ENCODE measurements around the gene CEPT1.
"Not testable (repeated sequence)": the region's sequence is repeated elsewhere in the genome, so short reads cannot be mapped to it uniquely, and the experiment has no call there.

CEPT1 gene

GRCh38 chr1:111139956-111140679 is at the start of gene CEPT1, which contains the start of gene DRAM2:
Gene CEPT1 (plus strand): TSS chr1:111140223. CDS start chr1:111147715, 7,492 bp downstream.
Gene DRAM2 (minus strand): TSS chr1:111140093. CDS start chr1:111131554, 8,539 bp downstream.
- DNase-seq, result peak; percentile 95 to 98

DNA sequence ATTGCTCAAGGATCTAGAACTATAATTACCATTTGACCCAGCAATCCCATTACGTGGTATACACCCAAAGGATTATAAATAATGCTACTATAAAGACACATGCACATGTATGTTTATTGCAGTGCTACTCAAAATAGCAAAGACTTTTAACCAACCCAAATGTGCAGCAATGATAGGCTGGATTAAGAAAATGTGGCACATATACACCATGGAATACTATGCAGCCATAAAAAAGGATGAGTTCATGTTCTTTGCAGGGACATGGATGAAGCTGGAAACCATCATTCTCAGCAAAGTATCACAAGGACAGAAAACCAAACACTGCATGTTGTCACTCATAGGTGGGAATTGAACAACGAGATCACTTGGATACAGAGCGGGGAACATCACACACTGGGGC is 44.6 kb upstream of the CEPT1 start:
- DNase-seq, result not testable (repeated sequence)

- DNase-seq, result no peak
Measured at GRCh38 chr1:111097356-111098099, 42.5 kb upstream of the CEPT1 start.

GRCh38 chr1:111099289-111099688 is 40.7 kb upstream of the CEPT1 start:
- DNase-seq, result no peak

DNA sequence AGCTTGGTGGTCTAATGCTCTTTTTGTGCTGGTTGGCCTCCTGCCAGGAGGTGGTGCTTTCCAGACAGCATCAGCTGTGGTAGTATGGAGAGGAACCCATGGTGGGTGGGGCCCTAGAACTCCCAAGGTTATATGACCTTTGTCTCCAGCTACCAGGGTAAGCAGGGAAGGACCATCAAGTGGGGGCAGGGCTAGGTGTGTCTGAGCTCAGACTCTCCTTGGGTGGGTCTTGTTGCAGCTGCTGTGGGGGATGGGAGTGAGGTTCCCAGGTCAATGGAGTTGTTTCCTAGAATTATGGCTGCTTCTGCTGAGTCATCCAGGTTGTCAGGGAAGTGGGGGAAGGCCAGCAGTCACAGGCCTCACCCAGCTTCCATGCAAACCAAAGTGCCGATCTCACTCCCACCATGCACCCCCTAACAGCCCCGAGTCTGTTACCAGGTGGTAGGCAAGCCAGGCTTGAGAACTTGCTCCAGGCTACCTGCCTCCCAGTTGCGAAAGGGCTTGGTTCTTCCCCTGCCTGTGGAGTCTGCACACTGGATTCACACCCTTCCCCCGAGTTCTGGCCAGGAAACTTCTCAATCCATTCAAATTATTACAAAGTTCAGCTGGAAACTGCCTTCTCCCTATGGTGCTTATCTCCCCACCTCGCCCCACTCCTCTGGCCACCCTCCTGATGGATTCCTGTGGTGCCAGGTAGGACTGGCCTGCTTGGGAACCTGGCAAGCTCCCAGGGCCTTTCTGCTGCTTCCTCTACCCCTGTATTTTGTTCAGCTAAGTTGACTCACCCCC is 38.0 kb upstream of the CEPT1 start:
- no peak for DNase-seq

GRCh38 chr1:111104981-111105380 is 35.0 kb upstream of the CEPT1 start:
- DNase-seq, result no peak

GRCh38 chr1:111110197-111110899 is 29.7 kb upstream of the CEPT1 start:
- no peak for DNase-seq

GRCh38 chr1:111116496-111116895 is 23.5 kb upstream of the CEPT1 start:
- no peak for DNase-seq

GRCh38 chr1:111126354-111126753 is 13.7 kb upstream of the CEPT1 start:
- DNase-seq, result no peak

GRCh38 chr1:111127923-111128643 is 11.9 kb upstream of the CEPT1 start:
- DNase-seq, result no peak

DNA sequence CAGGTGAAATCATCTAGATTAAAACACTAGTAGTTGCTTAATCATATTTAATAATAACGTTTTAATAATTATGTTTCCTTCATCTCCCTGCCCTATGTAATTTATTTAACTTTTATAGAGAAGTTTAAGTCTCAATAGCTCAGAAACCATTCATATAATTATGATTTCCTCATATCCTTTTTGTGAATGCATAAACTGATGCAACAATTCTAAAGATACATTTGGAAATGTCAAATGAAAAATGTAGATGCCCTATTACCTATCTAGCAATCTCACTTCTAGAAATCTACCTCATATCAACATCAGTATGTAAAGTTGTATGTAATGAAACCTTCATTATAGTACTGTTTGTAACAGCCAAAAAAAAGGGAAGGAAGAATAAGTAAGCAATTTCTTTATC is 10.6 kb upstream of the CEPT1 start:
- DNase-seq, result no peak

DNA sequence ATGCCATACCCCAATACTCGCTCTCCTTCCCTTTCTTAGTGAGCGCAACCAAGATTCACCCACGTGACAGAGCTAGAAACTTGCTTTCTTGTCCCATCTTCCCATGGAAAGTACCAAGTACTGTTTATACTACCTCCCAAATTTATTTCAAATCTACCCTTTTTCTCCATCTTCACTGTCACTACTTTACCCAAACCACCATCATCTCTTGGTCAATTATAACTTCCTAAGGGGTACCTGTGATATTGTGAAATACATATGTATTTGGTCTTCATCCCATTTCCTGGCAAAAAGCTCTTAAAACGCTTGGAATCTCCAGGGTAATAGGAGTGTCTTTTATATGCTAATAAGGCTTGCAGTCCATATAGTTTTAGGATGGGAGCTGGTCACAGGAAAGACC is 8.3 kb upstream of the CEPT1 start:
- DNase-seq, result no peak

DNA sequence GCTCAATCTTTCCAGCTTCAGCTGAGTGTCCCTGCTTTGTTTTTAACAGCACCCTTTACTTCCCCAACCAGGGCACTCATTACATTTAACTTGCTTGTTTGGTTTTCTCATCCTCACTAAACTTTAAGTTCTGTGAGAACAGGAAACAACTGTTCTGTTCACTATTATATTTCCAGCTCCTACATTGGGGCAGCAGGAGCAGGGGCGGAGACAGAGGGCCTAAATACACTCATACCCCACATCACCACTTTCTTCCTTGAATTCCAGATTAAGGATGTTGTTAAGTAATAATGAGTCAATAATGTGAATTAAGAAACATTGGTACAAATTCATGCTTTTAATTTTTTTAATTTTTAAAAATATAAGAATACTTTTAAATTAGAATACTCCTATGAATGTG is 6.2 kb upstream of the CEPT1 start:
- DNase-seq, result no peak

GRCh38 chr1:111139324-111139955 is 583 bp upstream of the CEPT1 start:
- DNase-seq, result peak; percentile 85 to 89

- DNase-seq, result peak in 1 of 2 experiments; percentile 69
Measured at GRCh38 chr1:111140680-111140967, 601 bp downstream of the CEPT1 start.

DNA sequence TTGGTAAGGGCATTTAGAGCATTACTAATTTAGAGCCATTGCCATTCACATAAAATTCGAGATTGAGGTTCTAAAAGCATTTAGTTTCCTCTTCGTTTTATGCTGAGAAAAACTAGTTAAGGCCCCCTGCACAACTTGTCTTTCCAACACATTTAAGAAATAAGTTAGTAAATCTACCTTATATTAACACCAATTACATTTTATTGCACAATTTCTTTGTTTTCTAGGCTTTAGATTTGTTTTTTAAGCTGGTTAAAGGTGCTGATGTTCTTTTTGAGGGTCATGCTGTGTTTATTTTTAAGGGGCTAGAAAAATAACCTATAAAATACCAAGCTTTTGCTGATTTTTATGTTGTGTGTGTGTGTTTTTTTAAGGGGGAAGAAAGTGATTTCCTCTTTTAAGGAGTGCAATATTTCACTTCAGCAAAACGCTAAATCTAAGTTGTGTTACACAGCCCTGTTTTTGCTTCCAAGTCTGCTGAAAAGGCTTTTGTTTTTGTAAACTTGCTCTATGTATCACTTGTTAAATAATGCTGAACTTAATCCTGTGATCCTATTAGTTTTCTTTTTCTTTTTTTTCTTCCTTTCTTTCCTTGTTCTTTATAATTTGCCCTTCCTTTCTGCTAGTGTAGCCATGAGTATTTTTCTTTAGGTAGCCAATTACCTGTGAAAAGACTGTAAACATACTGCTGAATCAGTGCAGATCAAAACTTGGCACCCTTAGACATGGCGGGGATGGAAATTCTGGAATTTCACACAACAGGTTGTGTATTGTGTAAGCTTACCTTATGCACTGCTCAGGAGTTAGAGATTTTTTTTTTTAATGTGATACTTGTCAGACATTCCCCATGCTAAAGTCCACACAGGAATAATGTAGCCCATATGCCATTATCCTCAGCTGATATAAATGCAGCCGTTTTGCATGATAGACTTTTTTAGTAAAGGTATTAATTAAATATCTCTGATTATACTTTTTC is 1.5 kb downstream of the CEPT1 start:
- no peak for DNase-seq

- no peak for DNase-seq
Measured at GRCh38 chr1:111142356-111142975, 2.4 kb downstream of the CEPT1 start.

DNA sequence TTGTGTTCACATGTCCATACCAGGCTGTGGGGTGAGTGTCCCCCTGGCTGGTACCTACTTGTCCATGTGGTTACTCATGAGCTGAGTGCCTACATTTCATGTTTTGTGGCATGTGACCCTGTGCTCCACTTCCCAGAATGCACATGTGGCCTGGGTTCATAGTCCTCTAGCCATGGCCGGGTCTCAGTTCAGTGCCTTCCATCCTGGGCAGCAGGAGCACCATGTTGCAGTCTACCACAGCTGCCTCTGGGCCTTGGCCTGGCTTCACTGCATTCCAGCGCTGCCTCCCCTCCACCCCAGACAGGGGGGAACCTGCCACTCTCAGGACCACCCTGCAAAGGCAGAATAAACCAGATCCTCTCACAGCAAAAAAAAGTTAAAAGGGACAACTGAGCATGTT is 5.5 kb downstream of the CEPT1 start:
- no peak for DNase-seq

GRCh38 chr1:111145963-111146768 is 6.1 kb downstream of the CEPT1 start:
- DNase-seq, result no peak
